HCT116 (cell line): ENCODE results near the gene ATP8A1. TPM values are rescaled to one million over a fixed set of nuclear protein-coding genes. Genes with fewer than 3 reads are reported as not detected.

Experiments used
- ATAC-seq: fragments of 200-7000 bp; cut with Tn5 transposase; 2 replicates; pipeline ENCODE4 v1.9.1; 2020; ENCODE audit warnings: mild to moderate bottlenecking, moderate library complexity
- BruUV-seq: library from RNA; stranded (reverse); fragments of 400-500 nt; replicated peaks from 2 replicates; lab custom pipeline; 2021; lab: Mats Ljungman, UMichigan
- CTCF ChIA-PET: fragments of 300-600 bp; sonication (Branson Sonifier 250); formaldehyde crosslinking; loops from one replicate; lab custom pipeline; 2021; ENCODE audit warnings: antibody characterized with exemption; lab: Charles Lee
- POLR2A ChIA-PET: fragments of 300-600, 350-600 bp; sonication (Branson Sonifier 250); formaldehyde crosslinking; loops from one replicate; lab custom pipeline; 2021; ENCODE audit warnings: antibody characterized with exemption; lab: Charles Lee
- RAD21 ChIA-PET, 2 experiments: fragments of 300-600 bp; sonication (Branson Sonifier 250); formaldehyde crosslinking; loops; one replicate each; lab custom pipeline; 2023; ENCODE audit warnings: low total read pairs in 2 of 2; ENCODE audit not compliant: uncharacterized antibody in 2 of 2, unreplicated experiment in 2 of 2, low non-redundant PET in 1 of 2; lab: Charles Lee
- DNase-seq: peaks from one replicate; pipeline ENCODE4 v3.0.0-alpha.2; 2010; ENCODE audit warnings: low read depth, low spot score
- H2AFZ ChIP-seq: fragments of 200-600 bp; shearing (Covaris generic), sonication (generic); 2 replicates; pipeline ENCODE4 v1.6.1; 2017; ENCODE audit warnings: low read depth, mixed run types, mixed read lengths, antibody characterized with exemption, low read length; ENCODE audit not compliant: poor library complexity, severe bottlenecking
- H3K27ac ChIP-seq: 2 replicates; pipeline ENCODE4 v1.5.1; 2012; ENCODE audit warnings: low read depth, low read length
- H3K27me3 ChIP-seq: fragments of 200-600 bp; sonication (generic); 2 replicates; pipeline ENCODE4 v1.6.1; 2016; ENCODE audit warnings: mixed run types, low read length, mixed read lengths; ENCODE audit not compliant: insufficient read depth
- H3K36me3 ChIP-seq, 2 experiments: fragments of 200-500 bp in 1 of 2; fragments of 200-600 bp in 1 of 2; sonication (Bioruptor generic) in 1 of 2; sonication (generic) in 1 of 2; 2 replicates each; pipeline versions ENCODE4 v1.5.1 to v1.6.1; 2014 to 2016; ENCODE audit warnings: low read length in 2 of 2, inconsistent platforms in 1 of 2, mixed read lengths in 1 of 2, mixed run types in 1 of 2; ENCODE audit not compliant: insufficient read depth in 2 of 2, control insufficient read depth in 1 of 2
- H3K4me1 ChIP-seq, 2 experiments: fragments of 200-600 bp in 1 of 2; sonication (generic) in 1 of 2; 2 replicates each; pipeline versions ENCODE4 v1.5.1 to v1.6.1; 2012 to 2017; ENCODE audit warnings: low read length in 2 of 2, inconsistent platforms in 1 of 2, mild to moderate bottlenecking in 1 of 2, mixed read lengths in 1 of 2, mixed run types in 1 of 2, moderate library complexity in 1 of 2; ENCODE audit not compliant: insufficient read depth in 2 of 2, control insufficient read depth in 1 of 2
- H3K4me2 ChIP-seq: fragments of 200-600 bp; sonication (generic); 2 replicates; pipeline ENCODE4 v1.6.1; 2017; ENCODE audit warnings: mixed run types, low read length, mixed read lengths
- H3K4me3 ChIP-seq, 2 experiments: fragments of 200-600 bp in 1 of 2; sonication (generic) in 1 of 2; replicated peaks in 1 of 2; 2 replicates each; pipeline ENCODE4 v1.5.1; 2011 to 2016; ENCODE audit warnings: low read length in 2 of 2, control low read depth in 1 of 2, low read depth in 1 of 2, mild to moderate bottlenecking in 1 of 2, mixed read lengths in 1 of 2, mixed run types in 1 of 2
- H3K79me2 ChIP-seq: fragments of 200-600 bp; sonication (generic); 2 replicates; pipeline ENCODE4 v1.6.1; 2017; ENCODE audit warnings: mild to moderate bottlenecking, mixed run types, low read length, moderate library complexity, mixed read lengths; ENCODE audit not compliant: insufficient read depth
- H3K9ac ChIP-seq: fragments of 200-600 bp; sonication (generic); 2 replicates; pipeline ENCODE4 v1.6.1; 2016; ENCODE audit warnings: low read length, mixed read lengths
- H3K9me2 ChIP-seq: fragments of 200-600 bp; sonication (generic), shearing (Covaris generic); 2 replicates; pipeline ENCODE4 v1.6.1; 2017; ENCODE audit warnings: mixed run types, mild to moderate bottlenecking, moderate library complexity; ENCODE audit not compliant: insufficient read depth
- H3K9me3 ChIP-seq, 2 experiments: fragments of 200-500 bp in 1 of 2; fragments of 200-600 bp in 1 of 2; sonication (Bioruptor generic) in 1 of 2; sonication (generic) in 1 of 2; 2 replicates each; pipeline ENCODE4 v1.6.1; 2014 to 2017; ENCODE audit warnings: low read length in 2 of 2, mixed read lengths in 2 of 2, inconsistent platforms in 1 of 2, low read depth in 1 of 2, mild to moderate bottlenecking in 1 of 2, mixed run types in 1 of 2, moderate library complexity in 1 of 2; ENCODE audit not compliant: control insufficient read depth in 1 of 2, insufficient read depth in 1 of 2
- H4K20me1 ChIP-seq: fragments of 200-600 bp; sonication (generic), shearing (Covaris generic); 2 replicates; pipeline ENCODE4 v1.6.1; 2017; ENCODE audit warnings: mixed run types, mild to moderate bottlenecking, moderate library complexity; ENCODE audit not compliant: insufficient read depth
- CBX3 ChIP-seq: IDR thresholded peaks from 2 replicates; pipeline ENCODE4 v1.6.1; 2012; ENCODE audit warnings: low read depth
- EGR1 ChIP-seq: IDR thresholded peaks from 2 replicates; pipeline ENCODE4 v1.6.1; 2012; ENCODE audit warnings: low read depth
- ELF1 ChIP-seq: IDR thresholded peaks from 2 replicates; pipeline ENCODE4 v1.6.1; 2012; ENCODE audit warnings: low read depth, borderline replicate concordance
- EZH2phosphoT487 ChIP-seq: fragments of 200-600 bp; IDR thresholded peaks from 2 replicates; pipeline ENCODE4 v1.6.1; 2018; ENCODE audit warnings: antibody characterized with exemption, borderline replicate concordance
- MAX ChIP-seq: IDR thresholded peaks from 2 replicates; pipeline ENCODE4 v1.6.1; 2012
- POLR2A ChIP-seq: IDR thresholded peaks from 2 replicates; pipeline ENCODE4 v1.7.0; 2011; ENCODE audit warnings: borderline replicate concordance; ENCODE audit not compliant: insufficient read depth, insufficient read length; ENCODE audit errors: extremely low read depth
- SIN3A ChIP-seq: IDR thresholded peaks from 2 replicates; pipeline ENCODE4 v1.6.1; 2012; ENCODE audit warnings: low read depth
- SP1 ChIP-seq: IDR thresholded peaks from 2 replicates; pipeline ENCODE4 v1.6.1; 2012; ENCODE audit warnings: low read depth
- SRF ChIP-seq: IDR thresholded peaks from 2 replicates; pipeline ENCODE4 v1.6.1; 2012; ENCODE audit warnings: low read depth
- YY1 ChIP-seq: IDR thresholded peaks from 2 replicates; pipeline ENCODE4 v1.6.1; 2011; ENCODE audit warnings: low read length, low read depth, moderate library complexity, mild to moderate bottlenecking; ENCODE audit not compliant: insufficient replicate concordance; ENCODE audit errors: extremely low read depth
- ZFX ChIP-seq: fragments of 450-650 bp; IDR thresholded peaks from 2 replicates; pipeline ENCODE4 v1.6.1; 2017
- ZNF274 ChIP-seq: fragments of 200-500 bp; sonication (Bioruptor generic); IDR thresholded peaks from 2 replicates; pipeline ENCODE4 v1.6.1; 2014; ENCODE audit warnings: mild to moderate bottlenecking, low read depth, low read length, inconsistent platforms
- intact Hi-C: fragments of 100-400 bp; cut with micrococcal nuclease; formaldehyde crosslinking; loops from 2 replicates; pipeline ENCODE4 v1.10.0; 2022
- total RNA-seq: library from RNA; stranded (reverse); gene quantifications from one replicate; pipeline ENCODE4 v1.2.1, GENCODE V29; 2021; ENCODE audit not compliant: unreplicated experiment
- TF ChIP-seq, protein P1 (sequence below): IDR thresholded peaks from 2 replicates; pipeline ENCODE4 v1.6.1; 2011; ENCODE audit warnings: mild to moderate bottlenecking, low read length, moderate library complexity; ENCODE audit not compliant: insufficient replicate concordance; ENCODE audit errors: extremely low read depth
- TF ChIP-seq, protein P2 (sequence below): IDR thresholded peaks from 2 replicates; pipeline ENCODE4 v1.6.1; 2012

ATP8A1 gene
- total RNA-seq, 1 experiment from 2014 or later = 1.9 TPM

DNA sequence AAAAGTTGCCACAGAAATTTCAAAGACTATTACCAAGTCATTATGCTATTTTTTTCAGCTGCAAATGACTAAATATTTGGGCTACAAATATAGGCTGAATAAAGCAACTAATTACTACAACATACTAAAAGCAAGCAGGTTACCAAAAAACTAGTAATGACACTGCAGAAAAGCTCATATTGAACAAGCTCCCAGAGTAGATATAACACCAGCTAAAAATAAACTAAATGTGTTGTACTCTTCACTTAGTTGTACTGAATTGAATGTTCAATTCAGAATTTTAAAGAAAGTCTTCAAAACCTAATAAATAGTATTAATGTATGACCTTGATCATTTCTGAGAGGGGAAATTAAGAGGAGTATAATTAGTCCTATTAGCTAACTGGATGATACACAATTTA is 12.0 kb downstream of the ATP8A1 start:
- H3K27me3 ChIP-seq = peaks cover 4% of the 10 kb centered on the region; the same call in 1 of the 2 replicates
- H3K79me2 ChIP-seq = no peaks in the 10 kb centered on the region
- no peak overlapping the region for H3K27ac ChIP-seq
- RAD21 ChIA-PET = no interaction called here
- H3K4me2 ChIP-seq = no peak overlapping the region
- H3K9me2 ChIP-seq = no peaks in the 10 kb centered on the region
- no peaks in the 10 kb centered on the region for H3K4me1 ChIP-seq
- CTCF ChIA-PET = no interaction called here
- no TSS peak for BruUV-seq
- DNase-seq (no peak), ATAC-seq (no peak)
- TF ChIP-seq MAX (no peak), POLR2A (no peak), EZH2phosphoT487 (no peak), ZNF274 (no peak), SP1 (no peak), CBX3 (no peak), ELF1 (no peak), YY1 (no peak), SRF (no peak), ZFX (no peak), SIN3A (no peak), EGR1 (no peak)
- TF ChIP-seq, protein P1, sequence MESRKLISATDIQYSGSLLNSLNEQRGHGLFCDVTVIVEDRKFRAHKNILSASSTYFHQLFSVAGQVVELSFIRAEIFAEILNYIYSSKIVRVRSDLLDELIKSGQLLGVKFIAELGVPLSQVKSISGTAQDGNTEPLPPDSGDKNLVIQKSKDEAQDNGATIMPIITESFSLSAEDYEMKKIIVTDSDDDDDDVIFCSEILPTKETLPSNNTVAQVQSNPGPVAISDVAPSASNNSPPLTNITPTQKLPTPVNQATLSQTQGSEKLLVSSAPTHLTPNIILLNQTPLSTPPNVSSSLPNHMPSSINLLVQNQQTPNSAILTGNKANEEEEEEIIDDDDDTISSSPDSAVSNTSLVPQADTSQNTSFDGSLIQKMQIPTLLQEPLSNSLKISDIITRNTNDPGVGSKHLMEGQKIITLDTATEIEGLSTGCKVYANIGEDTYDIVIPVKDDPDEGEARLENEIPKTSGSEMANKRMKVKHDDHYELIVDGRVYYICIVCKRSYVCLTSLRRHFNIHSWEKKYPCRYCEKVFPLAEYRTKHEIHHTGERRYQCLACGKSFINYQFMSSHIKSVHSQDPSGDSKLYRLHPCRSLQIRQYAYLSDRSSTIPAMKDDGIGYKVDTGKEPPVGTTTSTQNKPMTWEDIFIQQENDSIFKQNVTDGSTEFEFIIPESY = no peak
- TF ChIP-seq, protein P2, sequence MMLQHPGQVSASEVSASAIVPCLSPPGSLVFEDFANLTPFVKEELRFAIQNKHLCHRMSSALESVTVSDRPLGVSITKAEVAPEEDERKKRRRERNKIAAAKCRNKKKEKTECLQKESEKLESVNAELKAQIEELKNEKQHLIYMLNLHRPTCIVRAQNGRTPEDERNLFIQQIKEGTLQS = no peak
- no peak overlapping the region for H2AFZ ChIP-seq
- no peaks in the 10 kb centered on the region for H3K9me3 ChIP-seq
- H3K4me3 ChIP-seq = no peak overlapping the region
- H3K9ac ChIP-seq = no peak overlapping the region
- POLR2A ChIA-PET = no interaction called here
- no peaks in the 10 kb centered on the region for H3K36me3 ChIP-seq
- intact Hi-C loops = no loop called here
- no peaks in the 10 kb centered on the region for H4K20me1 ChIP-seq
